HepG2 (cell line): ENCODE results near the gene ZNF446. TPM values are rescaled to one million over a fixed set of nuclear protein-coding genes. Genes with fewer than 3 reads are reported as not detected.

Source experiments
- BCL6 ChIP-seq: IDR thresholded peaks from 2 replicates; pipeline ENCODE4 v1.6.1; 2016; ENCODE audit warnings: missing genetic modification reagents, missing compliant biosample characterization
- GPBP1L1 ChIP-seq: sonication (generic); formaldehyde crosslinking; IDR thresholded peaks from 2 replicates; pipeline ENCODE4 v1.5.0; 2020; ENCODE audit warnings: mild to moderate bottlenecking, missing genetic modification reagents
- GTF3A ChIP-seq: sonication (generic); formaldehyde crosslinking; conservative IDR thresholded peaks from 2 replicates; pipeline ENCODE4 v1.4.0; 2020; ENCODE audit warnings: mild to moderate bottlenecking, missing genetic modification reagents
- JARID2 ChIP-seq: sonication (generic); formaldehyde crosslinking; IDR thresholded peaks from 2 replicates; pipeline ENCODE4 v1.8.1; 2023; ENCODE audit warnings: missing genetic modification reagents, inconsistent platforms; ENCODE audit not compliant: insufficient replicate concordance
- MBD4 ChIP-seq: IDR thresholded peaks from 2 replicates; pipeline ENCODE4 v1.6.1; 2012; ENCODE audit warnings: low read length, inconsistent platforms, borderline replicate concordance
- MTF1 ChIP-seq: sonication (generic); formaldehyde crosslinking; IDR thresholded peaks from 2 replicates; pipeline ENCODE4 v1.5.0; 2020; ENCODE audit warnings: missing genetic modification reagents
- PHF5A ChIP-seq: IDR thresholded peaks from one replicate; pipeline ENCODE4 v1.6.1; 2018; ENCODE audit warnings: low read depth, missing genetic modification reagents; ENCODE audit not compliant: unreplicated experiment
- POLR2A ChIP-seq, 2 experiments: IDR thresholded peaks; 2 replicates each; pipeline ENCODE4 v1.6.1; 2011; ENCODE audit warnings: low read depth in 2 of 2, low read length in 2 of 2, mild to moderate bottlenecking in 1 of 2, moderate library complexity in 1 of 2; ENCODE audit not compliant: insufficient read depth in 1 of 2
- POLR2AphosphoS5 ChIP-seq: IDR thresholded peaks from 2 replicates; pipeline ENCODE4 v1.6.1; 2012; ENCODE audit warnings: low read depth, low read length
- SNRNP70 ChIP-seq: fragments of 200-400 bp; formaldehyde crosslinking; IDR thresholded peaks from 2 replicates; pipeline ENCODE4 v1.6.1; 2017; ENCODE audit warnings: mild to moderate bottlenecking, low read depth, low read length, moderate library complexity
- SPEN ChIP-seq: sonication (generic); formaldehyde crosslinking; IDR thresholded peaks from 2 replicates; pipeline ENCODE4 v1.5.1; 2020; ENCODE audit warnings: low read depth, mild to moderate bottlenecking, missing genetic modification reagents
- THAP8 ChIP-seq: sonication (generic); formaldehyde crosslinking; IDR thresholded peaks from 2 replicates; pipeline ENCODE4 v1.5.1; 2020; ENCODE audit warnings: missing genetic modification reagents, mild to moderate bottlenecking, borderline replicate concordance
- ZBTB20 ChIP-seq: sonication (generic); formaldehyde crosslinking; IDR thresholded peaks from 2 replicates; pipeline ENCODE4 v1.8.1; 2023; ENCODE audit warnings: missing genetic modification reagents, low read depth, mild to moderate bottlenecking, borderline replicate concordance
- ZBTB7A ChIP-seq: sonication (generic); formaldehyde crosslinking; IDR thresholded peaks from 2 replicates; pipeline ENCODE4 v1.8.0; 2022; ENCODE audit warnings: mild to moderate bottlenecking, missing genetic modification reagents
- ZKSCAN1 ChIP-seq: fragments of 150-350 bp; IDR thresholded peaks from 2 replicates; pipeline ENCODE4 v1.6.1; 2014; ENCODE audit warnings: low read length
- ZNF263 ChIP-seq: sonication (generic); formaldehyde crosslinking; IDR thresholded peaks from 2 replicates; pipeline ENCODE4 v1.4.0; 2020; ENCODE audit warnings: missing genetic modification reagents
- ZNF282 ChIP-seq: fragments of 450-650 bp; IDR thresholded peaks from 2 replicates; pipeline ENCODE4 v1.6.1; 2018; ENCODE audit not compliant: partially characterized antibody
- ZNF292 ChIP-seq: sonication (generic); formaldehyde crosslinking; IDR thresholded peaks from 2 replicates; pipeline ENCODE4 v1.8.1; 2022; ENCODE audit warnings: mild to moderate bottlenecking, low read depth, missing genetic modification reagents, borderline replicate concordance
- ZNF331 ChIP-seq: sonication (generic); formaldehyde crosslinking; IDR thresholded peaks from 2 replicates; pipeline ENCODE4 v1.4.0; 2020; ENCODE audit warnings: missing genetic modification reagents
- ZNF562 ChIP-seq: sonication (generic); formaldehyde crosslinking; IDR thresholded peaks from 2 replicates; pipeline ENCODE4 v1.8.0; 2022; ENCODE audit warnings: missing genetic modification reagents, borderline replicate concordance
- ZNF776 ChIP-seq: sonication (generic); formaldehyde crosslinking; IDR thresholded peaks from 2 replicates; pipeline ENCODE4 v1.4.0; 2020; ENCODE audit warnings: mild to moderate bottlenecking, missing genetic modification reagents
- polyA plus RNA-seq, 8 experiments: library from polyadenylated mRNA; depleted of rRNA in 3 of 8; stranded (reverse) in 7 of 8; unstranded in 1 of 8; fragments of >200 nt; fragmentation: Illumina TruSeq in 4 of 8; extraction: Trizol in 4 of 8; gene quantifications; 2 replicates each; pipeline versions ENCODE4 v1.2.1 to v1.2.3, GENCODE V29; 2011 to 2016; ENCODE audit warnings: low read depth in 4 of 8, missing spikeins in 1 of 8, mixed read lengths in 1 of 8; ENCODE audit not compliant: insufficient read depth in 1 of 8
- total RNA-seq, 5 experiments: library from RNA; depleted of rRNA; stranded (reverse); fragments of >200 nt; fragmentation: Illumina TruSeq; extraction: Trizol; gene quantifications; 2 replicates each; pipeline ENCODE4 v1.2.3, GENCODE V29; 2016; ENCODE audit warnings: low read depth in 1 of 5
- TF ChIP-seq, protein P1 (sequence below): sonication (generic); formaldehyde crosslinking; IDR thresholded peaks from 2 replicates; pipeline ENCODE4 v1.9.0; 2021; ENCODE audit warnings: missing genetic modification reagents, borderline replicate concordance
- TF ChIP-seq, protein P2 (sequence below): sonication (generic); formaldehyde crosslinking; IDR thresholded peaks from 2 replicates; pipeline ENCODE4 v1.4.0; 2020; ENCODE audit warnings: missing genetic modification reagents, borderline replicate concordance

Gene ZNF446
- total and polyA plus RNA-seq, 2 of the 13 experiments (the other 11 are each of a cell fraction or from before 2014, with no cell fraction given): 3.0 to 3.6 TPM

- TF ChIP-seq, protein P1, sequence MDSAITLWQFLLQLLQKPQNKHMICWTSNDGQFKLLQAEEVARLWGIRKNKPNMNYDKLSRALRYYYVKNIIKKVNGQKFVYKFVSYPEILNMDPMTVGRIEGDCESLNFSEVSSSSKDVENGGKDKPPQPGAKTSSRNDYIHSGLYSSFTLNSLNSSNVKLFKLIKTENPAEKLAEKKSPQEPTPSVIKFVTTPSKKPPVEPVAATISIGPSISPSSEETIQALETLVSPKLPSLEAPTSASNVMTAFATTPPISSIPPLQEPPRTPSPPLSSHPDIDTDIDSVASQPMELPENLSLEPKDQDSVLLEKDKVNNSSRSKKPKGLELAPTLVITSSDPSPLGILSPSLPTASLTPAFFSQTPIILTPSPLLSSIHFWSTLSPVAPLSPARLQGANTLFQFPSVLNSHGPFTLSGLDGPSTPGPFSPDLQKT (CRISPR knock-in tag): no peak
- no peak for TF ChIP-seq GTF3A (CRISPR knock-in tag)
- TF ChIP-seq, protein P2, sequence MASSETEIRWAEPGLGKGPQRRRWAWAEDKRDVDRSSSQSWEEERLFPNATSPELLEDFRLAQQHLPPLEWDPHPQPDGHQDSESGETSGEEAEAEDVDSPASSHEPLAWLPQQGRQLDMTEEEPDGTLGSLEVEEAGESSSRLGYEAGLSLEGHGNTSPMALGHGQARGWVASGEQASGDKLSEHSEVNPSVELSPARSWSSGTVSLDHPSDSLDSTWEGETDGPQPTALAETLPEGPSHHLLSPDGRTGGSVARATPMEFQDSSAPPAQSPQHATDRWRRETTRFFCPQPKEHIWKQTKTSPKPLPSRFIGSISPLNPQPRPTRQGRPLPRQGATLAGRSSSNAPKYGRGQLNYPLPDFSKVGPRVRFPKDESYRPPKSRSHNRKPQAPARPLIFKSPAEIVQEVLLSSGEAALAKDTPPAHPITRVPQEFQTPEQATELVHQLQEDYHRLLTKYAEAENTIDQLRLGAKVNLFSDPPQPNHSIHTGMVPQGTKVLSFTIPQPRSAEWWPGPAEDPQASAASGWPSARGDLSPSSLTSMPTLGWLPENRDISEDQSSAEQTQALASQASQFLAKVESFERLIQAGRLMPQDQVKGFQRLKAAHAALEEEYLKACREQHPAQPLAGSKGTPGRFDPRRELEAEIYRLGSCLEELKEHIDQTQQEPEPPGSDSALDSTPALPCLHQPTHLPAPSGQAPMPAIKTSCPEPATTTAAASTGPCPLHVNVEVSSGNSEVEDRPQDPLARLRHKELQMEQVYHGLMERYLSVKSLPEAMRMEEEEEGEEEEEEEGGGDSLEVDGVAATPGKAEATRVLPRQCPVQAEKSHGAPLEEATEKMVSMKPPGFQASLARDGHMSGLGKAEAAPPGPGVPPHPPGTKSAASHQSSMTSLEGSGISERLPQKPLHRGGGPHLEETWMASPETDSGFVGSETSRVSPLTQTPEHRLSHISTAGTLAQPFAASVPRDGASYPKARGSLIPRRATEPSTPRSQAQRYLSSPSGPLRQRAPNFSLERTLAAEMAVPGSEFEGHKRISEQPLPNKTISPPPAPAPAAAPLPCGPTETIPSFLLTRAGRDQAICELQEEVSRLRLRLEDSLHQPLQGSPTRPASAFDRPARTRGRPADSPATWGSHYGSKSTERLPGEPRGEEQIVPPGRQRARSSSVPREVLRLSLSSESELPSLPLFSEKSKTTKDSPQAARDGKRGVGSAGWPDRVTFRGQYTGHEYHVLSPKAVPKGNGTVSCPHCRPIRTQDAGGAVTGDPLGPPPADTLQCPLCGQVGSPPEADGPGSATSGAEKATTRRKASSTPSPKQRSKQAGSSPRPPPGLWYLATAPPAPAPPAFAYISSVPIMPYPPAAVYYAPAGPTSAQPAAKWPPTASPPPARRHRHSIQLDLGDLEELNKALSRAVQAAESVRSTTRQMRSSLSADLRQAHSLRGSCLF: no peak
- TF ChIP-seq ZNF292: no peak
- no peak for TF ChIP-seq MTF1 (CRISPR knock-in tag)
- TF ChIP-seq MBD4: no peak
- no peak for TF ChIP-seq PHF5A
- no peak for TF ChIP-seq ZNF331 (CRISPR knock-in tag)
- TF ChIP-seq ZBTB7A (CRISPR knock-in tag): peak; percentile 62; the same call in 1 of the 2 replicates
- no peak for TF ChIP-seq SPEN (CRISPR knock-in tag)
- TF ChIP-seq POLR2AphosphoS5: no peak
- peak in 1 of 2 experiments; percentile 29; a peak in 1 of 4 replicates for TF ChIP-seq POLR2A (IDR thresholded peaks at IDR 0.05; ENCODE audit: insufficient read depth in 1 of 2, low read depth in 2 of 2, low read length in 2 of 2)
- TF ChIP-seq ZNF776 (CRISPR knock-in tag): no peak
- TF ChIP-seq ZNF263 (CRISPR knock-in tag): 0 out of 2 replicates have a peak, but pooled peaks have one; percentile 22
- TF ChIP-seq GPBP1L1: no peak
- no peak for TF ChIP-seq JARID2 (CRISPR knock-in tag)
- no peak for TF ChIP-seq ZKSCAN1
- TF ChIP-seq ZNF282: no peak
- TF ChIP-seq SNRNP70: no peak
- TF ChIP-seq ZNF562 (CRISPR knock-in tag): no peak
- TF ChIP-seq ZBTB20 (CRISPR knock-in tag): 0 out of 2 replicates have a peak, but pooled peaks have one; percentile 14
- TF ChIP-seq THAP8 (CRISPR knock-in tag): 0 out of 2 replicates have a peak, but pooled peaks have one; percentile 4
- no peak for TF ChIP-seq BCL6
These were observed 42.3 kb downstream of the ZNF446 start (continued) for GRCh38 chr19:58518256-58519086.
